ENCODE results near the gene SBK2.
"Not testable (repeated sequence)": the region's sequence is repeated elsewhere in the genome, so short reads cannot be mapped to it uniquely, and the experiment has no call there.

Gene SBK2

GRCh38 chr19:55540619-55541018 lies 3.7 kb upstream of the SBK2 start:
- DNase-seq: no peak
- in situ Hi-C loops (cut with HindIII; ENCODE audit: low pct_ligation_motif_present, low pct_unique_long_range_greater_than_20kb, low sequenced_read_pairs): no loop called here

- DNase-seq: no peak
- in situ Hi-C loops (cut with HindIII; ENCODE audit: low pct_ligation_motif_present, low pct_unique_long_range_greater_than_20kb, low sequenced_read_pairs): no loop called here
These were observed 2.4 kb upstream of the SBK2 start for GRCh38 chr19:55539090-55539984.

- in situ Hi-C loops (cut with HindIII; ENCODE audit: low pct_ligation_motif_present, low pct_unique_long_range_greater_than_20kb, low sequenced_read_pairs): no loop called here
- DNase-seq: no peak
These were observed 1.2 kb upstream of the SBK2 start for GRCh38 chr19:55538132-55538531.

- peak; percentile 9 for DNase-seq
- in situ Hi-C loops (cut with HindIII; ENCODE audit: low pct_ligation_motif_present, low pct_unique_long_range_greater_than_20kb, low sequenced_read_pairs): no loop called here
These were observed 793 bp upstream of the SBK2 start for GRCh38 chr19:55537741-55538111.

GRCh38 chr19:55536366-55536765 lies 567 bp downstream of the SBK2 start:
- in situ Hi-C loops (cut with HindIII; ENCODE audit: low pct_ligation_motif_present, low pct_unique_long_range_greater_than_20kb, low sequenced_read_pairs): no loop called here
- no peak for DNase-seq

GRCh38 chr19:55535965-55536350 lies 975 bp downstream of the SBK2 start:
- no peak for DNase-seq
- in situ Hi-C loops (cut with HindIII; ENCODE audit: low pct_ligation_motif_present, low pct_unique_long_range_greater_than_20kb, low sequenced_read_pairs): no loop called here

GRCh38 chr19:55535173-55535964 lies 1.6 kb downstream of the SBK2 start:
- in situ Hi-C loops (cut with HindIII; ENCODE audit: low pct_ligation_motif_present, low pct_unique_long_range_greater_than_20kb, low sequenced_read_pairs): no loop called here
- no peak for DNase-seq

- DNase-seq; in situ Hi-C loops (cut with HindIII; ENCODE audit: low pct_ligation_motif_present, low pct_unique_long_range_greater_than_20kb, low sequenced_read_pairs): not testable (repeated sequence)
These were observed 2.7 kb downstream of the SBK2 start for GRCh38 chr19:55534280-55534679.

GRCh38 chr19:55530996-55531395 lies 5.9 kb downstream of the SBK2 start:
- DNase-seq: no peak
- in situ Hi-C loops (cut with HindIII; ENCODE audit: low pct_ligation_motif_present, low pct_unique_long_range_greater_than_20kb, low sequenced_read_pairs): no loop called here

GRCh38 chr19:55529636-55530234 lies 7.2 kb downstream of the SBK2 start:
- no peak for DNase-seq
- in situ Hi-C loops (cut with HindIII; ENCODE audit: low pct_ligation_motif_present, low pct_unique_long_range_greater_than_20kb, low sequenced_read_pairs): no loop called here

- in situ Hi-C loops (cut with HindIII; ENCODE audit: low pct_ligation_motif_present, low pct_unique_long_range_greater_than_20kb, low sequenced_read_pairs): no loop called here
- no peak for DNase-seq
These were observed 8.7 kb downstream of the SBK2 start for GRCh38 chr19:55528030-55528803.

- in situ Hi-C loops (cut with HindIII; ENCODE audit: low pct_ligation_motif_present, low pct_unique_long_range_greater_than_20kb, low sequenced_read_pairs): no loop called here
- no peak for DNase-seq
These were observed 9.5 kb downstream of the SBK2 start for GRCh38 chr19:55527197-55528029.

- in situ Hi-C loops (cut with HindIII; ENCODE audit: low pct_ligation_motif_present, low pct_unique_long_range_greater_than_20kb, low sequenced_read_pairs): no loop called here
These were observed 10.4 kb downstream of the SBK2 start for GRCh38 chr19:55526216-55527196.

GRCh38 chr19:55525289-55526101 lies 11.4 kb downstream of the SBK2 start:
- in situ Hi-C loops (cut with HindIII; ENCODE audit: low pct_ligation_motif_present, low pct_unique_long_range_greater_than_20kb, low sequenced_read_pairs): no loop called here
- DNase-seq: no peak

More at GRCh38 chr19:55526216-55527196, 10.4 kb downstream of the SBK2 start:
- peak; percentile 41 for DNase-seq

- no peak for DNase-seq
- in situ Hi-C loops (cut with HindIII; ENCODE audit: low pct_ligation_motif_present, low pct_unique_long_range_greater_than_20kb, low sequenced_read_pairs): no loop called here
These were observed 16.1 kb downstream of the SBK2 start for GRCh38 chr19:55520691-55521292.
